BJ (cell line): ENCODE measurements around the gene EFCAB6. TPM values are rescaled to one million over a fixed set of nuclear protein-coding genes. Genes with fewer than 3 reads are reported as not detected.

Source experiments
- CTCF ChIA-PET: fragments of 350-600 bp; formaldehyde crosslinking; extraction: SDS; loops from one replicate; lab custom pipeline; 2021; ENCODE audit warnings: antibody characterized with exemption, inconsistent platforms; lab: Yijun Ruan, JAX
- POLR2A ChIA-PET: fragments of 300-600 bp; sonication (Branson Sonifier 250); formaldehyde crosslinking; extraction: SDS; loops from one replicate; lab custom pipeline; 2021; ENCODE audit warnings: antibody characterized with exemption; lab: Charles Lee
- DNase-seq: peaks from one replicate; pipeline ENCODE4 v3.0.0-alpha.2; 2011; ENCODE audit warnings: low read depth
- H3K27me3 ChIP-seq: 2 replicates; pipeline ENCODE4 v1.6.0; 2011; ENCODE audit warnings: low read length; ENCODE audit not compliant: control insufficient read depth, insufficient read depth
- H3K36me3 ChIP-seq: 2 replicates; pipeline ENCODE4 v1.5.1; 2011; ENCODE audit warnings: low read length; ENCODE audit not compliant: control insufficient read depth, insufficient read depth
- H3K4me3 ChIP-seq: 2 replicates; pipeline ENCODE4 v1.5.1; 2011; ENCODE audit warnings: low read depth, mild to moderate bottlenecking, control low read depth, low read length
- CTCF ChIP-seq: IDR thresholded peaks from 2 replicates; pipeline ENCODE4 v1.5.1; 2011; ENCODE audit warnings: low read depth, mild to moderate bottlenecking, control low read depth, inconsistent platforms, low read length, moderate library complexity; ENCODE audit not compliant: insufficient read depth
- polyA plus RNA-seq: library from polyadenylated mRNA; depleted of rRNA; stranded (reverse); fragments of >200 nt; gene quantifications from 2 replicates; pipeline ENCODE4 v1.2.3, GENCODE V29; 2011

EFCAB6 gene
- polyA plus RNA-seq, 1 experiment, result 0.75 TPM

GRCh38 chr22:43697894-43698293 lies 114.2 kb downstream of the EFCAB6 start:
- ChIA-PET POLR2A (no interaction called here), CTCF (no interaction called here)
- no peaks in the 10 kb centered on the region for H3K27me3 ChIP-seq
- no peaks in the 10 kb centered on the region for H3K36me3 ChIP-seq
- no peak for DNase-seq
- no peak for TF ChIP-seq CTCF
- no peak overlapping the region for H3K4me3 ChIP-seq

GRCh38 chr22:43693249-43693648 lies 118.9 kb downstream of the EFCAB6 start:
- Histone ChIP-seq H3K27me3 (no peaks in the 10 kb centered on the region), H3K36me3 (no peaks in the 10 kb centered on the region), H3K4me3 (no peak overlapping the region)
- CTCF ChIA-PET, result no interaction called here
- no peak for DNase-seq
- POLR2A ChIA-PET, result no interaction called here
- TF ChIP-seq CTCF, result no peak

GRCh38 chr22:43689356-43689755 lies 122.7 kb downstream of the EFCAB6 start:
- POLR2A ChIA-PET, result no interaction called here
- no peak for TF ChIP-seq CTCF
- H3K27me3 ChIP-seq, result no peaks in the 10 kb centered on the region
- CTCF ChIA-PET, result no interaction called here
- H3K4me3 ChIP-seq, result no peak overlapping the region
- DNase-seq, result no peak
- H3K36me3 ChIP-seq, result no peaks in the 10 kb centered on the region

GRCh38 chr22:43682851-43683250 lies 129.3 kb downstream of the EFCAB6 start:
- no peak for TF ChIP-seq CTCF
- ChIA-PET CTCF (no interaction called here), POLR2A (no interaction called here)

GRCh38 chr22:43681731-43682360 lies 130.3 kb downstream of the EFCAB6 start:
- POLR2A ChIA-PET, result no interaction called here
- Histone ChIP-seq H3K36me3 (no peaks in the 10 kb centered on the region), H3K27me3 (no peaks in the 10 kb centered on the region), H3K4me3 (no peak overlapping the region)
- DNase-seq, result no peak
- no peak for TF ChIP-seq CTCF
- CTCF ChIA-PET, result no interaction called here

More at GRCh38 chr22:43682851-43683250, 129.3 kb downstream of the EFCAB6 start:
- no peak for DNase-seq
- Histone ChIP-seq H3K27me3 (no peaks in the 10 kb centered on the region), H3K36me3 (no peaks in the 10 kb centered on the region), H3K4me3 (no peak overlapping the region)
